B cell (primary cell): Measurements from ENCODE around the gene SLC35E2B.
"Not testable (repeated sequence)": the region's sequence is repeated elsewhere in the genome, so short reads cannot be mapped to it uniquely, and the experiment has no call there.

Experiments used
- CTCF ChIP-seq: fragments of 200-600 bp; IDR thresholded peaks from one replicate; pipeline ENCODE4 v1.8.0; 2022; ENCODE audit warnings: antibody characterized with exemption, mild to moderate bottlenecking
- EZH2 ChIP-seq: IDR thresholded peaks from 2 replicates; pipeline ENCODE4 v1.6.1; 2012; ENCODE audit warnings: borderline replicate concordance, low read depth, mild to moderate bottlenecking, moderate library complexity, low read length; ENCODE audit not compliant: insufficient read depth, poor library complexity, severe bottlenecking

- TF ChIP-seq CTCF, EZH2: not testable (repeated sequence)
These were observed 9.9 kb upstream of the SLC35E2B start for GRCh38 chr1:1702506-1702905.
